AG08396 (cell line): ENCODE data around the gene VPS13D.

Source experiments
- DNase-seq: peaks from one replicate; pipeline ENCODE4 v3.0.0; 2012; ENCODE audit warnings: low spot score, mixed read lengths

The VPS13D gene, protein sequence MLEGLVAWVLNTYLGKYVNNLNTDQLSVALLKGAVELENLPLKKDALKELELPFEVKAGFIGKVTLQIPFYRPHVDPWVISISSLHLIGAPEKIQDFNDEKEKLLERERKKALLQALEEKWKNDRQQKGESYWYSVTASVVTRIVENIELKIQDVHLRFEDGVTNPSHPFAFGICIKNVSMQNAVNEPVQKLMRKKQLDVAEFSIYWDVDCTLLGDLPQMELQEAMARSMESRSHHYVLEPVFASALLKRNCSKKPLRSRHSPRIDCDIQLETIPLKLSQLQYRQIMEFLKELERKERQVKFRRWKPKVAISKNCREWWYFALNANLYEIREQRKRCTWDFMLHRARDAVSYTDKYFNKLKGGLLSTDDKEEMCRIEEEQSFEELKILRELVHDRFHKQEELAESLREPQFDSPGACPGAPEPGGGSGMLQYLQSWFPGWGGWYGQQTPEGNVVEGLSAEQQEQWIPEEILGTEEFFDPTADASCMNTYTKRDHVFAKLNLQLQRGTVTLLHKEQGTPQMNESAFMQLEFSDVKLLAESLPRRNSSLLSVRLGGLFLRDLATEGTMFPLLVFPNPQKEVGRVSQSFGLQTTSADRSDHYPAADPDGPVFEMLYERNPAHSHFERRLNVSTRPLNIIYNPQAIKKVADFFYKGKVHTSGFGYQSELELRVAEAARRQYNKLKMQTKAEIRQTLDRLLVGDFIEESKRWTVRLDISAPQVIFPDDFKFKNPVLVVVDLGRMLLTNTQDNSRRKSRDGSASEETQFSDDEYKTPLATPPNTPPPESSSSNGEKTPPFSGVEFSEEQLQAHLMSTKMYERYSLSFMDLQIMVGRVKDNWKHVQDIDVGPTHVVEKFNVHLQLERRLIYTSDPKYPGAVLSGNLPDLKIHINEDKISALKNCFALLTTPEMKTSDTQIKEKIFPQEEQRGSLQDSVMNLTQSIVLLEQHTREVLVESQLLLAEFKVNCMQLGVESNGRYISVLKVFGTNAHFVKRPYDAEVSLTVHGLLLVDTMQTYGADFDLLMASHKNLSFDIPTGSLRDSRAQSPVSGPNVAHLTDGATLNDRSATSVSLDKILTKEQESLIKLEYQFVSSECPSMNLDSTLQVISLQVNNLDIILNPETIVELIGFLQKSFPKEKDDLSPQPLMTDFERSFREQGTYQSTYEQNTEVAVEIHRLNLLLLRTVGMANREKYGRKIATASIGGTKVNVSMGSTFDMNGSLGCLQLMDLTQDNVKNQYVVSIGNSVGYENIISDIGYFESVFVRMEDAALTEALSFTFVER (N-terminal part only)

DNA sequence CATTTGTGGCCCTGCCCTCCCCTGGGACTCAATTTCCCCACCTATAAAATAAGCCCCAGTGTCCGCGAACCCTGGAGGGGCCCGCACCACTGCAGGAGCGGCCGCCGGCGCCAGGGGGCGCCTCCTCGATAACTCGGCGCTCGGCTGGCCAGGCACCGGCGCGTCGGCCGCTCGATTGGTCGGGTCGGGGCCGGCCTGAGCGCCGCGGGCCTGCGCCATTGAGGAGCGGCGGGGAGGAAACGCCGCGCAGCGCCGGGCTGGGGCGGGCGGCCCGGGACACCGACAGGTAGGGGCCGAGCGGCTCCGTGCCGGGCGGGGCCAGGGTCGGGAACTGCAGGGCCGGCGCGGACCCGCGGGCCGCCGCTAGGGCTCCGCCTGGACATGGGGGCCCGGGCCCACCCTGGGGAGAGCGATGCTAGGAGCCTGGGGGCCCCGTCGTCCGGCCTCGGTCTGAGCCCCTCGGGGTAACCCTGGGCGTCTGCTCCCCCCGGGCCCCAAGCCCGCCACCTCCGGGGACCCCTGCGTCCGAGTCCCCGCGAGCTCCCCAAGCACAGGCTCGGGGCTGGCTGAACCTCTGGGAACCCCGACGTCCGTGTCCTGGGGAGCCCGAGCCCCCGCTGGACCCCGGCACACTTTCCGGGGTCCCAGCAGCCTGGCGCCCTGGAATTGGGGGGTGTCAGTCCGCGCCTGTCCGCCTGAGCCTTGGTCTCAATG, at the start of gene VPS13D:
Gene VPS13D (plus strand): TSS at position 196 of the 714 bp plus-strand sequence. CDS start 4,237 bp downstream, outside the sequence.
- peak; percentile 96 for DNase-seq

DNA sequence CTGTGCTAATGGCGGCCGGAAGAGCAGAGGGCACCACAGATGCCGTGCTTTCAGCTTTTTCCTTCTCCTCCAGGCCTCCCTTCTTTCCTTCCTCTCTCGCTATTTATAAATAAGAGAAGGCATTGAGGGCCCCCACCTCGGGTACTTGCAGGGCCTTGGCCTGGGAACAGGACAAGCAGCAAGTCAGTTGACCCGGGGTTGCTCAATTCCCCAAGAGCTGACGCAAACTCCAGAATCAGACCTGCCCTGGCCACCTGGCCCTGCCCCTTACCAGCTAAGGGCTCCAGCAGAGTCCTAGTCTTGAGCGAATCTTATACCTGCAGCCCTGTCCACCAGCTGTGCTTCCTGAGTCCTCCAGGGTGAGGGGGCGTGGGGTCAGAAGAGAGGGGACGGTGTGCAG, 49.5 kb upstream of the VPS13D start:
- DNase-seq, result no peak

DNA sequence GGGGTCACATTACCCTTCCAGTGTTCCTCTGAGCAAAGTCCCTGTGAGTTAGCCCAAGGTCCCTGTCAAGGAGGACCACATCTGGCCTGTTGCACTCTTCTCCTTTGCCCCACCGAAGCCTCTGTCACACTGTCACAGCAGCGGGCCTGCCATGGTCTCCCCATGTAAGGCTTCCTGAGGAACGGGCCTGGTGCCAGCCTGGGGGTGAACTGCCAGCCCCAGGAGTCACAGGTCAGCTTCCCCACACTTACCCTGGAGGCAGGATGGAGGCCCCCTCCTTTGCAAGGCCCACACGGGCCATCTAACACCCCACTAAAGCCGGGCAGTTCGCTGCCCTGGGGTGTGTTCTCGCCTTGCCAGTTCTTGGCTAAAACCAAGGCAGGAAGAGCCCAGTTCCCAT, 48.9 kb upstream of the VPS13D start:
- DNase-seq, result no peak

DNA sequence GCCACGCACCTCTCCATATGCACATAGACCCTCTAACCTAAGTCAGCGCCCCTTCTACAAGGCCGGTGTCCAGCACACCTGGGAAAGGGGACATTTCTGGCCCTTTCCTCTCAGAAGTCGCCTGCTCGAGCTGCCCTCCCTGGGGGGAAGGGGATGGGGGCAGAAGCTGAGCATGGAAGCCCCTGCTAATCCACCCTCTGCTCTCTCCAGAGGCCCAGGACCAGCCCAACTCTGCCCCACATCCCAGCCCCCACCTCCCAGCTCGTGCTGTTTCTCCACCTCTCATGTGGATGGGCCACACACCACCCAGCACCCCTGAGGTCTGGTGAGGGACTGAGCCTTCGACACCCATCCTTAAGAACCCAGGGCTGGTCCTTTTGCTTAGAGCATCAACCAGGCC, 48.3 kb upstream of the VPS13D start:
- no peak for DNase-seq

DNA sequence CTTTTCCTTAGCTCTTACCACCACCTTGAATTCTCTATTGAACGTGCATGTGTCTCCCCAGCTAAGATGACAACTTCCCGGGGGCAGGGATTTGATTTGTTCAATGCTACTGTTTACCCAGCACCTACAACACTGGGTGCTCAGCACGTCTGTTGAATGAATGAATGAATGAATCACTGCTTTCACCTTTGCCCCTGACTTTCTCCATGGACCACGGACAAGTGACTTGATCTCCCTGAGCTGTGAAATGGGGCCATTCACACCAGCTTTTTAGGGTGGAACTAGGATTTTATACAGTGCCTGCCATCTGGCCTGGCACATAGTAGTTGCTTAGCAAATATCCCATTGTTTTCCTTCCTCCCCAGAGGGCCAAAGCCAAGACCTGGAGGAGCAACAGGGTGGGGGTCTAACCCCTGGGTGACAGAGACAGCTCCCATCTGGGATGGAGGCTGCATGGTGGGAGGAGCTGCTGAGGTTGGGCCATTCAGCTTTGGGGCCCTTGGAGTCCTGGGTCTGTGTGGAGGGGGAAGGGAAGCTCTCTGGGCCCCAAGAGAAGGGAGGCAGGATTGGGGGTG, 47.3 kb upstream of the VPS13D start:
- no peak for DNase-seq

DNA sequence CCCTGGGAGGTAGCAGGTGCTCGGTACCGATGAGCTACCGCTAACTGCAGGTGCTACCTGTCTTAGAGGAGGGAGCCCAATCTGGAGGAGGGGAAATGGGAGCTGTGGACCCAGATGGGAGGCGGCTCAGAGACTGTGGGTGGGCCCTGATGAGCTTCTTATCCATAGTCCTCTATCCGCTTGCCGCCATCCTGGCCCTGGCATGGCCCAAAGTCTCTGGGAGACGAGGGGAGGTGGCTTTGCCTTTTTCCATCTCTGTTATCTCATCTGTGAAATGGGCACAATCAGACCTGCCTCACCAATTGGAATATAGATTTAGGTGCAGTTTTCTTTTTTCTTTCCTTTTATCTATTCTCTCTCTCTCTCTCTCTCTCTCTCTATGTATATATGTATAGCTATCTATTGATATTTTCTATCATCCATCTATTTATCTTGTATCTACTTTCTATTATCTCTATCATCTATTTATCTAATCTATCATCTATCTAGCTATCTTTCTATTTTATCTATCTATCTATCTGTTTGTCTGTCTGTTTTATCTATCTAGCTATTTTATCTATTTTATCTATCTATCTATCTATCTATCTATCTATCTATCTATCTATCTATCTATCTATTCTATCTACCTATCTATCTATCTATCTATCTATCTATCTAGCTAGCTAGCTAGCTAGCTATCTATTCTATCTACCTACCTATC, 46.6 kb upstream of the VPS13D start:
- no peak for DNase-seq

DNA sequence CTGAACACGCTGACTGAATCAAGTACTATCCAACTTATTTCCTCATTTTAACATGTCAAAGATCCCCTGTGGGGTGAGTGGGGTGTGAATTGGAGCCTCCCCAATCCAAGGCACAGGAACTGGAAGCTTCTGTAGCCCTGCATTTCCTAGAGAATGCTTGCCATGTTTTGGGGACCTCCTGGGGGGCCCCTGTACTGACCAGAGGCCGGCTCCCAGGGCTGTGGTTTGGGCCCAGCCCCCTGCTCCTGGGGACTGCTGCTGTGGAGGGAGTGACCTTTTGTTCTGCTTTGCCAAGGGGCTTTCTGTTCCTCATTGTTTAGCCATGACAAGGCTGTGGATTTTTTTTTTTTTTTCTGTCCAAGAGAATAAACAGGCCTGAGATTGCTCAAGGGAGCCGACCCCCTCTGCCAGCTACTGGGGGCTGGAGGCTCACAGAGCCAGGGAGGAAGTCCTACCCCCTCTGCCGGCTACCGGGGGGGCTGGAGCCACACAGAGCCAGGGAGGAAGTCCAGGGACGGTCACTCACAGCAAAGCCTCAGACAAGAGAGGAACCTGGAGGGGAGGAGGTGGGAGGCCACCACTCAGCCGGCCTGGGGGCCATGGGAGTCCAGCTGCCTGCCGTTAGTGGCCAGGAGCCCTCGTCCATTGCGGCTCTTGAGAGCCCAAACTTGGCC, 45.7 kb upstream of the VPS13D start:
- peak; percentile 81 for DNase-seq

DNA sequence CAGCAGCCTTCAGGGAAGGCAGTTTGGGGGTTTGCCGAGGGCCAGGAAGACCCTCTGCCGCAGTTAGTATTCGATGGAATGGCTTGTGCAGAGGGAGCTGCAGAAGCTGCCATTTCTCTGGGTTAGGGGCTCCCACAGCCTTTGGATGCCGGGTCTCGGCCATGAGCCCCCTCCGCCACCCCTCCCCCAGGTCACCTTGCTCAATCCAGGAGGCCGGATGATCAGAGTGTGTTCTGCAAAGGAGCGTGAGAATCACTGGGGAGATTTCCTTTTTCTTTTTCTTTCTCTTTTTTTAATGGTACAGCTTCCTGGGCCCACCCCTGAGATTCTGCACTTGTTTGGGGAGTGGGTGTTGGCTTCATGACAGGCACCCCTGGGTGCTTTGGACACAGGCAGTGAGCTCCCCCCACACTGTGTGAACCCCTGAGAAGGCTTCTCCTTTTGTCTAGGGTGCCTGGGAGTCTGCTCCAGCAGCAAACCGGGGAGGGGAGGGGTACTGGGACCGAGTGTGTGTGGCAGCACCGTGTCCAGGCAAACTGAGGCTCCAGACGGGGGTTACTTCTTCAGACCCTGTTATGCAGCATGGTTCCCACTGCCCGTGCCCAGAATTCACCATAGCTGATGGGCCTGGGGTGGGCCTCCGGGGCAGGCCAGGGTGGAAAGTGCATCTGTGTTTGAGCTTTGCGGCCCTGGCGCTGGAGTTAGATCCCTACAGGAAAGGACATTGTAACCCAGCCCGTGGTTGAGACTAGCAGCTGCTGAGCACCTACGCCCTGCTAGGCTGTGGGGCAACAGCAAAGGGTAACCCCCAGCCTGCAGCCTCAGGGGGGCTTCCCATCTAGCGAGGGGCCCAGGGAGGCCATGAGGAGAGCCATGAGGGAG, 44.6 kb upstream of the VPS13D start:
- no peak for DNase-seq

DNA sequence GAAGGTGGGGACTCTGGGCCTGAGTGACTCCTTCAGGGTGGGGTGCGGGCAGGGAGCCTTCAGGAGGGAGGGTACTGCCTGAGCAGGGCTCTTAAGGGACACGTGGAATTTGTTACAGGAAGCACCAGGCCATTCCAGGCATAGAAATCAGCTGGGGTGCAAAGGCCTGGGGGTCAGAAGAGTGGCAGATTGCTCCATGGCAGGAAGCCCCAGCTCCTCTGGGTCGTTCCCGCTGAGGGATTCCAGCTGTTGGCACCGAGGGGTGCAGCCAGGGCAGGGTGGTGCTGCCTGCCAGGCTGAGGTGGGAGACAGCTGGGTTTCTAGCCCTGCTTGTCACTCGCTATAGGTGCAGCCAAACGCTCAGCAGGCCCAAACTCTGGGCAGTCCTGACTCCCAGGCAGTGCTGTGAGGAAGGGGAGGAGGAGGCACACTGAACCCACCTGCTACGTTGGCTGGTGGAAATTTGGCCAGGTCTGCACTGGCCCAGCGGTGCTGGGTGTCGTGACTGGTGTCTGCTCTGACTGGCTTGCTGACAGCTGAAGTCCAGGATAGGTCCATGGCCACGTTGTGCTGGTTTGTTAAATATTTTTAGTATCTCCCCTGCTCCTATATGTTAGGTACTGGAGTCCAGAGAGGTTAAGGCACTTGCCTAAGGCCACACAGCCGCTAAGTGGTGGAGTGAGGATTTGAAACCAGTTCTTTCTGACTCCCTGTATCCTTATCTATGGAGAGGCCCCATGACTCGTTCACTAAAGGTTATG, 43.7 kb upstream of the VPS13D start:
- DNase-seq, result no peak

DNA sequence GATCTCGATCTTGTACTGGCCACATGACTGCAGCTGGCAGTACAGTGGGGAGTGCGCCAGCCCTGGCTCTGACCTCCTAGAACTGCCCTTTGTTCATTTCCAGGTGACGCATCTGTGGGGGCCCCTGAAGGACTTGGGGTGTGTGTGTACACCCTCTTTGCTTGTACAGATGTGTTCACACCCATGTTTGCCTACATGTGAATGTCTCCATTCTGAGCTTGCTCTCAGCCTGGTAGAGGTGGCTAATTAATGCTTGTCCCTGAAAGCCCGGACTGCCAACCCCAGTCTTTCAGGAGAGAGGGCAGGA, 43.2 kb upstream of the VPS13D start:
- DNase-seq, result no peak

DNA sequence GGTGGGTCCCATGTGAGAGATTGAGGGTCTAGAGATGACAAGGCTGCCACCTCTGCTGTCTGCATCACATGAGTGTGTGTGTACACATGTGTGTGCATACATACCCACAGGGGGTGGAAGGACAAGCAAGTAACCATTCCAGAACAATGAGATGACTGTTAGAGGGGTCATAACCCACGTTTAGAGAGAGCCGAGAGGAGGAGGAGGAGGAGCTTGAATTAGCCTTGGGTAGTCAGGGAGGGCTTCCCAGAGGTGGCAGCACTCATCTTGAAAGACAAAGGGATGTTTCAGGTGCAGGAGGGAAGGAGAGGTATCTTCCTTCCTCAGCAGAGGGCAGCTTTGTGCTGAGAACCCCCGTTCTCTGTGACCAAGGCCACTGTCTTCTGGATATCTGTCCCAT, 41.7 kb upstream of the VPS13D start:
- DNase-seq, result no peak

DNA sequence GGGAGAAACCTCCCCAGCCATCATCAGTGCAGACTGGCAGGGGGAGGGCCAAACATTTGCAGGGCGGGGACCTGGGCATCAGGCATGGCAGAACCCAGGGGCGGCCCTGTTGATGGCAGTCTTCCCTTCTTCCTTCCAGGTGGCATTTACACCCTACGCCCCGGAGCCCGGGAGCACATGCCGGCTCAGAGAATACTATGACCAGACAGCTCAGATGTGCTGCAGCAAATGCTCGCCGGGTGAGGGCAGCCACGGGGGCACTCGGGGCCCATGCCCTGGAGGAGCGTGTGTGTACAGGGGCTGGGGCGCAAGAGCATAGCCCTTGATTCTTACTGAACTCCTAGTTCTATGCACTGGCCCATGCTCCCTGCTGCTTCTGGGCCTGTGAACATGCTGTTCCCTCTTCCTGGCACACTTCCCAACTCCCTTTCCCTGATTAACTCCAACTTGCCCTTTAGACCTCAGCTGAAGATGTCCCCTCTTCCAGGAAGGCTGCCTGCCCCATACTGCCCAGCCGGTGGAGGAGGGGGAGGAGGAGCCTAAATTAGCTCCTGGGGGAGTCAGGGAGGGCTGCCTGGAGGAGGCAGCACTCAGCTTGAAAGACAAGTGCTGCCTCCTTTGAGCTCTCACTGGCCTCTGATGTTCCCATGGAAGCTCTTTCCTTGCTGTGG, 41.0 kb upstream of the VPS13D start:
- no peak for DNase-seq

DNA sequence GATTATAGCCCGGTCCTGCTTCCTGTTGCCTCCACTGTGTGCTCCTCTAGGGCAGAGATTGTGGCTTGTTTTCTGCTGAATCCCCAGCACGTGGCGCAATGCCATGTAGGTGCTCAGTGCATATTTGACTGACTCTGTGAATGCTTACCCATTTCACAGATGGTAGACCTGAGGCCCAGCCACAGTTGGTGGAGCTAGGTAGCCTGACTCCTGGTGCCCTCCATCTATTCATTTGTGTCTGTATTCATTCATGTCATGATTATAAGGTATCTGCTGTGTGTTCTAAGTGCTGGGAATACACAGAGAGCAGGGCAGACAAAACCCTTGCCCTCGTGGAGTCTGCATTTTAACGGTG, 40.5 kb upstream of the VPS13D start:
- no peak for DNase-seq

DNA sequence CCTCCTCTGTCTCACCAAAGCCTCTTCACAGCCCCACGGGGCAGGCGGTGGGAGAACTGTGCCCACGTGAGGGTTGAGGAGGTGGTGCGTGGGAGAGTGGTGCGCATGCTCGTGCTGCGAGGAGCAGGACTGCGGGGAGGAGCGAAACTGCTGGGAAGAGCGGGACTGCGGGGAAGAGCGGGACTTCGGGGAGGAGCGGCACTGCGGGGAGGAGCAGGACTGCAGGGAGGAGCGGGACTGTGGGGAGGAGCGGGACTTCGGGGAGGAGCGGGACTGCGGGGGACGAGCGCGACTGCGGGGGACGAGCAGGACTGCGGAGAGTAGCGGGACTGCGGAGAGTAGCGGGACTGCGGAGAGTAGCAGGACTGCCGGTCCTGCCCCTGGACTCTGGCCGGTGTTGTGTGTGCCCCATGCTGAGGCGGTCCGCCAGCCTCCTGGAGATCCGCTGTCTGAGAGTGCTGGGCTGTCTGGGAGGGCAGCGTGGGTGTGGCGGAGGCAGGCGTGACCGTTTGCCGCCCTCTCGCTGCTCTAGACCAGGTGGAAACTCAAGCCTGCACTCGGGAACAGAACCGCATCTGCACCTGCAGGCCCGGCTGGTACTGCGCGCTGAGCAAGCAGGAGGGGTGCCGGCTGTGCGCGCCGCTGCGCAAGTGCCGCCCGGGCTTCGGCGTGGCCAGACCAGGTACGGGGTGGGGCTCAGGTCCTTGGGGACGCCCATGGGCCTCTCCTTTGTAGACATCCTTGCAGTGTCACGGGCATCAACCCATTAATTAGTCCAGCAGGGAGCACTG, 38.4 kb upstream of the VPS13D start:
- no peak for DNase-seq

DNA sequence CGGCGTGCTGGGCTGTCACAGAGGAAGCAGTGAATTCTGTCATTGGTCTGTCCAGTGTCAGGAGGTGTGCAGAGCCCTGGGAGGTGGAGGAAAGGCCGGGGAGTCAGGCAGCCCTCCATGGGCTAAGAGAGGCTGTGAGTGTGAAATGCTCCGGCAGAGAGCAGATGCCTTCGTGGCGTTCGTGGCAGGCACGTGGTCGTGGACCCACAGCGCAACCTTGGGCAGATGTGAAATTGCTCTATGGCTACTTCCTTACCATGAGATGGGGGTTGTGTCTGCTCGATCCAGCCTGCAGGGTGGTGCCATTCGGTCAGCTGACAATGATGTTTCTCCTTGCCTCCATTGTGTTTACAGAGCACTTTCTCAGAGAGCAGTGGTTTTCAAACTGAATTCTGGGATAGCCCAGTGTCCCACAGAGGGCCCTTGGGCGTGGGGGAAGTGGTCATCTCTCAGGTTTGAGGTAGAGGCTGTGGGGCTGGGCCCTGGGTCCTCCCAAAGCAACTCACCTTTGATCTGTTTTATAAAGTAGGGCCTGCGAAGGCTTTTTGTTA, 35.1 kb upstream of the VPS13D start:
- DNase-seq, result no peak

DNA sequence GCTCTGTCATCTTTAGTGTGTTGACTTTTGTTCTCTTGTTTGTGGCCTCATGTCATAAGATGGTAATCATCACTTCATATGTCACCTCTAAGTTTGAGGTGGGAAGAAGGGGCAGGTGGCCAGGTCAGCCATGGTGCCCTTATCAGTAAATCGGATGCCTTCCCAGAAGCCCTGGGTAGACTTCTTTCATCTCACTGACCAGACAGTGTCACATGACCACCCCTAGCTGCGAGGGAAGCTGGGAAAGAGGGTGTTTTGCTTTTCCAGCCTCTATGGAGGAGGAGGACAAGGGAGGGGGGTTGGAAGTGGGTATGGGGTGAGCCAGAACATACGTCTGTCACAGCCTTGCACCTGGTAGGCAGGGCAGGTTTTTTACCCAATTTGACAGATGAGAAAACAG, 34.4 kb upstream of the VPS13D start:
- no peak for DNase-seq
